Heart left ventricle (tissue), 13 donors: ENCODE measurements around the gene ASCC1.

Experiments used
- POLR2A ChIP-seq, 2 donors: fragments of 450-650 bp; IDR thresholded peaks; one replicate each; pipeline ENCODE4 v1.6.1; 2017; ENCODE audit warnings: antibody characterized with exemption in 2 of 2, mild to moderate bottlenecking in 2 of 2, moderate library complexity in 2 of 2
- TF ChIP-seq, protein P1 (sequence below), 12 donors: fragments of 200-600 bp; sonication (generic) in 4 of 12; IDR thresholded peaks; one replicate each; pipeline versions ENCODE4 v1.5.0 to v1.8.0; 2018 to 2022; ENCODE audit warnings: antibody characterized with exemption in 12 of 12, mild to moderate bottlenecking in 5 of 12
- donor health status: ischemic (EF 13 %, LVEDD 7.1; RV severe dilation, severe dysfunction).
- donor health status: DM: no; HTN: yes; CAD: no.
- donor health status: DM: no; HTN: no; CAD: no.
- donor health status: ischemic (EF 25% LVEDD 6.9; RV normal size, moderate dysfunction).
- donor health status: ischemic (EF 25% LVEDD 5.7; RV mildly dilated, moderate dysfunction).
- donor health status: ischemic (EF 35%, LVEDD 5.7; RV mildly dilated, moderate dysfunction).
- donor health status: nonischemic (EF 11% LVEDD 7.7; RV severe dilation, severe dysfunction).
- donor health status: DM: yes; HTN: yes; CAD: no.
- donor health status: PGD.
- donor health status: ischemic (EF 29% LVEDD 5.4; RV normal size, mild dysfunction).
- donor health status: nonischemic (EF 23%, LVEDD 6.1; RV moderate dilation, normal function).

DNA sequence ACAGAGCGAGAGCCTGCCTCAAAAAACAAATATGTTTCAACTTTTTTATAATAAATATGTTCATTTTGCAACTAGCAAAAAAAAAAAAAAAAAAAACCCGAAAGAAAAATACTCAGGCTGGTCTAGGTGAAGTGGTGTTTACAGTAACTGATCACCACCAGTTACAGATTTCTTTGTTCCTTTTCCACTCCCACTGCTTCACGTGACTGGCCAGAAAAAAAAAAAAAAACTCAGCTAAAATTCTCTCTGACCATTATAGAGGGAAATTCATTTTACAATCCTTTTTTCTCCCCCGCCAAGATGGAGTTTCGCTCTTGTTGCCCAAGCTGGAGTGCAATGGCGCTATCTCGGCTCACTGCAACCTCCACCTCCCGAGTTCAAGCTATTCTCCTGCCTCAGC lies 4.6 kb upstream of the ASCC1 start:
- TF ChIP-seq, protein P1, sequence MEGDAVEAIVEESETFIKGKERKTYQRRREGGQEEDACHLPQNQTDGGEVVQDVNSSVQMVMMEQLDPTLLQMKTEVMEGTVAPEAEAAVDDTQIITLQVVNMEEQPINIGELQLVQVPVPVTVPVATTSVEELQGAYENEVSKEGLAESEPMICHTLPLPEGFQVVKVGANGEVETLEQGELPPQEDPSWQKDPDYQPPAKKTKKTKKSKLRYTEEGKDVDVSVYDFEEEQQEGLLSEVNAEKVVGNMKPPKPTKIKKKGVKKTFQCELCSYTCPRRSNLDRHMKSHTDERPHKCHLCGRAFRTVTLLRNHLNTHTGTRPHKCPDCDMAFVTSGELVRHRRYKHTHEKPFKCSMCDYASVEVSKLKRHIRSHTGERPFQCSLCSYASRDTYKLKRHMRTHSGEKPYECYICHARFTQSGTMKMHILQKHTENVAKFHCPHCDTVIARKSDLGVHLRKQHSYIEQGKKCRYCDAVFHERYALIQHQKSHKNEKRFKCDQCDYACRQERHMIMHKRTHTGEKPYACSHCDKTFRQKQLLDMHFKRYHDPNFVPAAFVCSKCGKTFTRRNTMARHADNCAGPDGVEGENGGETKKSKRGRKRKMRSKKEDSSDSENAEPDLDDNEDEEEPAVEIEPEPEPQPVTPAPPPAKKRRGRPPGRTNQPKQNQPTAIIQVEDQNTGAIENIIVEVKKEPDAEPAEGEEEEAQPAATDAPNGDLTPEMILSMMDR (IDR thresholded peaks at IDR 0.05) = no peak
- TF ChIP-seq POLR2A (IDR thresholded peaks at IDR 0.05) = no peak
